Mucosa of descending colon (tissue), 3 donors: ENCODE measurements around the gene EXOC6. TPM values are rescaled to one million over a fixed set of nuclear protein-coding genes. Genes with fewer than 3 reads are reported as not detected.

Source experiments
- ATAC-seq: fragments of 200-7000 bp; cut with Tn5 transposase; one replicate; pipeline ENCODE4 v1.9.1; 2020; ENCODE audit warnings: mild to moderate bottlenecking, moderate library complexity
- DNase-seq, 3 donors: peaks; one replicate each; pipeline ENCODE4 v3.0.0-alpha.2; 2020
- H3K36me3 ChIP-seq: fragments of 200-600 bp; one replicate; pipeline ENCODE4 v1.8.0; 2021; ENCODE audit warnings: low read depth, mild to moderate bottlenecking
- H3K4me1 ChIP-seq: fragments of 200-600 bp; one replicate; pipeline ENCODE4 v1.8.0; 2021; ENCODE audit warnings: low read depth, mild to moderate bottlenecking
- H3K4me3 ChIP-seq: fragments of 200-600 bp; one replicate; pipeline ENCODE4 v1.8.0; 2021; ENCODE audit warnings: mild to moderate bottlenecking
- H3K9me3 ChIP-seq: fragments of 200-600 bp; one replicate; pipeline ENCODE4 v1.8.0; 2021; ENCODE audit warnings: mild to moderate bottlenecking
- intact Hi-C, 2 donors: fragments of 100-400 bp; cut with DNase I in 1 of 2; cut with micrococcal nuclease in 1 of 2; formaldehyde crosslinking; loops; one replicate each; pipeline versions ENCODE4 v1.11.0 to v1.11.1; 2022; cut with DNase I, micrococcal nuclease
- total RNA-seq, 3 donors: library from RNA; stranded (reverse); fragmentation: NEBNext Ultra II Directional in 2 of 3; extraction: Animal tissue kit (Norgen Biotek cat#: 25700) in 2 of 3; gene quantifications; one replicate each; pipeline versions ENCODE4 v1.2.1 to v1.2.4, GENCODE V29; 2021 to 2023
- TF ChIP-seq, protein P1 (sequence below): fragments of 200-600 bp; IDR thresholded peaks from one replicate; pipeline ENCODE4 v1.8.0; 2022; ENCODE audit warnings: antibody characterized with exemption, mild to moderate bottlenecking
- donor health status: DM: no; HTN: no; CAD: no; lungs with moderate emphysema.
- donor health status: DM: no; HTN: no; CAD: no.
- donor health status: DM: no; HTN: yes; CAD: no.

Gene EXOC6
- total RNA-seq, 3 donors from 2014 or later: 12.7 to 13.9 (median 13.1) TPM

GRCh38 chr10:92829042-92829785 is 19.1 kb upstream of the EXOC6 start:
- Histone ChIP-seq H3K4me1 (no peaks in the 10 kb centered on the region), H3K36me3 (no peaks in the 10 kb centered on the region), H3K9me3 (no peaks in the 10 kb centered on the region), H3K4me3 (no peak overlapping the region)
- DNase-seq (no peak), ATAC-seq (no peak)
- intact Hi-C loops: no loop called here
- TF ChIP-seq, protein P1, sequence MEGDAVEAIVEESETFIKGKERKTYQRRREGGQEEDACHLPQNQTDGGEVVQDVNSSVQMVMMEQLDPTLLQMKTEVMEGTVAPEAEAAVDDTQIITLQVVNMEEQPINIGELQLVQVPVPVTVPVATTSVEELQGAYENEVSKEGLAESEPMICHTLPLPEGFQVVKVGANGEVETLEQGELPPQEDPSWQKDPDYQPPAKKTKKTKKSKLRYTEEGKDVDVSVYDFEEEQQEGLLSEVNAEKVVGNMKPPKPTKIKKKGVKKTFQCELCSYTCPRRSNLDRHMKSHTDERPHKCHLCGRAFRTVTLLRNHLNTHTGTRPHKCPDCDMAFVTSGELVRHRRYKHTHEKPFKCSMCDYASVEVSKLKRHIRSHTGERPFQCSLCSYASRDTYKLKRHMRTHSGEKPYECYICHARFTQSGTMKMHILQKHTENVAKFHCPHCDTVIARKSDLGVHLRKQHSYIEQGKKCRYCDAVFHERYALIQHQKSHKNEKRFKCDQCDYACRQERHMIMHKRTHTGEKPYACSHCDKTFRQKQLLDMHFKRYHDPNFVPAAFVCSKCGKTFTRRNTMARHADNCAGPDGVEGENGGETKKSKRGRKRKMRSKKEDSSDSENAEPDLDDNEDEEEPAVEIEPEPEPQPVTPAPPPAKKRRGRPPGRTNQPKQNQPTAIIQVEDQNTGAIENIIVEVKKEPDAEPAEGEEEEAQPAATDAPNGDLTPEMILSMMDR: no peak

DNA sequence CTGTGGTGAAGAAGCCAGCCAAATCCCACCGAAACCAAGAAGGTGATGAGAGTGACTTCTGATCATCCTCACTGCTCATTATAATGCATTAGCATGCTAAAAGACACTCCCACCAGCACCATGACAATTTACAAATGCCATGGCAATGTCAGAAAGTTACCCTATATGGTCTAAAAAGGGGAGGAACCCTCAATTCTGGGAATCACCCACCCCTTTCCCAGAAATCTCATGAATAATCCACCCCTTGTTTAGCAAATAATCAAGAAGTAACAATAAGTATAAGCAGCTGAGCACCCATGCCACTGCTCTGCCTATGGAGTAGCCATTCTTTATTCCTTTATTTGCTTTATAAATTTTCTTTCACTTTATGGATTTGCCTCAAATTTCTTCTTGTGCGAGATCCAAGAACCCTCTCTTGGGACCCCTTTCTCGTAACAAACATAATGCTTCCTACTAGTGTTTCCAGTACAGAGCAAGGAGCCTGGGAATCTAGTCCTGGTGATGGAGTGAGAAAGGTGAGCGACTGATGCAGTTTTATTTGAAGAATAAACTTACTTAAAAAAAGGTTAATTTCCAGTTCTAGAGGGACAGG is 18.4 kb upstream of the EXOC6 start:
- intact Hi-C loops: no loop called here
- TF ChIP-seq, protein P1: no peak
- no peak for DNase-seq
- Histone ChIP-seq H3K4me1 (no peaks in the 10 kb centered on the region), H3K9me3 (no peaks in the 10 kb centered on the region), H3K36me3 (no peaks in the 10 kb centered on the region), H3K4me3 (no peak overlapping the region)
- ATAC-seq: no peak

GRCh38 chr10:92830478-92831389 is 17.6 kb upstream of the EXOC6 start:
- Histone ChIP-seq H3K36me3 (no peaks in the 10 kb centered on the region), H3K4me1 (no peaks in the 10 kb centered on the region), H3K9me3 (no peaks in the 10 kb centered on the region), H3K4me3 (no peak overlapping the region)
- intact Hi-C loops: no loop called here
- ATAC-seq (peak; percentile 25), DNase-seq (no peak)
- TF ChIP-seq, protein P1: no peak

DNA sequence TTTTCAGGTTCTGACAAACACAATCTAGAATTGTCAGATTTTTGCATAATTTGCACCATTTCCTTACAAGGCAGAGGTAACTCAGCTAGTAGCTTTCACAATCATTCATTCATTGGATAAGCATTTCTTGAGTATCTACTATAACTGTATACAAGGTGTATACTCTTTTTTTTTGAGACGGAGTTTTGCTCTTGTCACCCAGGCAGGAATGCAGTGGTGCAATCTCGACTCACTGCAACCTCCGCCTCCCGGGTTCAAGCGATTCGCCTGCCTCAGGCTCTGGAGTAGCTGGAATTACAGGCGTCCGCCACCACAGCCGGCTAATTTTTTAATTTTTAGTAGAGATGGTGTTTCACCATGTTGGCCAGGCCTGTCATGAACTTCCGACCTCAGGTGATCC is 16.2 kb upstream of the EXOC6 start:
- H3K9me3 ChIP-seq: no peaks in the 10 kb centered on the region
- TF ChIP-seq, protein P1: no peak
- H3K4me1 ChIP-seq: no peaks in the 10 kb centered on the region
- ATAC-seq: no peak
- H3K4me3 ChIP-seq: no peak overlapping the region
- intact Hi-C loops: no loop called here
- DNase-seq: no peak
- no peaks in the 10 kb centered on the region for H3K36me3 ChIP-seq

DNA sequence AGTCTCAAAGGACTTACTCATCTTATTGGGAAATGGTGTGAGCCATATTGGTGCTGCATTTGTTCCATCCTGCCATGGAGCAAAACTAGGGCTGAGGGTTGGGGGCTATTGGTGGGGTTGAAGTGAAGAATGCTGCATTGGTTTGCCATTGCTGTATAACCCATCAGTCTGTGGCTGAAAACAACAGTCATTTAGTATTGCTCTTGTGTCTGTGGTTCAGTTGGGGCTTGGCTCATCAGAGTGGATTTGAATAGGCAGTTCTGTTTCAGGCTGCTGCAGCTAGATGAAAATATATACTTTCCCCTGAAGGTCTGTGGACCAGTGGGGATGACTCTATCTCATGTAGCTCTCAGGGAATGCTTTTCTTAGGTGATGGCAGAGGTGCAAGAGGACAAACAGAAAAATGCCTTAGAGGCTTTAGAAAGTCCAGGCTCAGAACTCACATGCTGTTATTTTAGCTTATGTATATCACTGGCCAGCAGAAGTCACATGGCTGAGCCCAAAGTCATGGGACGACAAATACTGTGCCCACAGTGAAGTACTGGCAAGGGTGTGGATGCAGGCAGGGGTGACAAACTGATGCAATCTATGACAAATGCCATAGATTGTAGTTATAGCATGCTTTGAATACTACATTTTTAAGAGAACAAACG is 15.2 kb upstream of the EXOC6 start:
- Histone ChIP-seq H3K9me3 (no peaks in the 10 kb centered on the region), H3K36me3 (no peaks in the 10 kb centered on the region), H3K4me1 (no peaks in the 10 kb centered on the region), H3K4me3 (no peak overlapping the region)
- ATAC-seq (no peak), DNase-seq (no peak)
- intact Hi-C loops: no loop called here
- TF ChIP-seq, protein P1: no peak
